Measurements from ENCODE around the gene WDR82. TPM values are rescaled to one million over a fixed set of nuclear protein-coding genes. Genes with fewer than 3 reads are reported as not detected.

The WDR82 gene
- polyA plus RNA-seq (2012; ENCODE audit: insufficient read depth, insufficient read length), result 86.7 TPM

DNA sequence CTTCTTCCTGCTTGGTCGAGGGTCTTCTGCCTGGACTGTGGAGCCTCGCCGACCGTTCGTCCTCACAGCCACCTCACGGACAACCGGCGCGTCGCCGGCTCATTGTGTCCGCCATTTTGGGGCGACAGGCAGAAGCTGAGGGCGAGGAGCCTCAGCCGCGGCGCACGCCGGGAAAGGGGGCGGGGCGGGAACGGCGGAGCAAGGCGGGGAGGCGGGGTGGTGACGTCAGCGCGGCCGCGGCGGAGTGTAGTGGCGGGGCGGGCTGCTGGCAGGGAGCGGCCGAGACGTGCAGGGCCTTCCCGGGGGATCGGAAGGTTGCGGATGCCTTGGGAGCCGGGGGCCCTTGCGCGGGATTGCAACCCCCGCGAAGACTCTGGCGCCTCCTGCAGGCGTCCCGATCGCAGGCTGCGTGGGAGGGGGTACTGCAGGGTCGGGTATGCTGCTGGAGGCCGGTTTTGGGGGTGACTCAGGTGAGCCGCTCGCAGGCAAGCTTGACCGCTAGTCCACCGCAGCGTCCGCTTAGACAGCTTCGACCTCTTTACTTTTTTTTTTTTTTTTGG, at the start of gene WDR82:
Gene WDR82 (minus strand): TSS at position 140 of the 560 bp plus-strand sequence. CDS start 288 bp downstream, outside the sequence.
- H3K4me3 ChIP-seq (ENCODE audit: low read length), result peak within 1 kb of the TSS; percentile 94
- peak; percentile 84 for DNase-seq (ENCODE audit: low read depth, low spot score)

DNA sequence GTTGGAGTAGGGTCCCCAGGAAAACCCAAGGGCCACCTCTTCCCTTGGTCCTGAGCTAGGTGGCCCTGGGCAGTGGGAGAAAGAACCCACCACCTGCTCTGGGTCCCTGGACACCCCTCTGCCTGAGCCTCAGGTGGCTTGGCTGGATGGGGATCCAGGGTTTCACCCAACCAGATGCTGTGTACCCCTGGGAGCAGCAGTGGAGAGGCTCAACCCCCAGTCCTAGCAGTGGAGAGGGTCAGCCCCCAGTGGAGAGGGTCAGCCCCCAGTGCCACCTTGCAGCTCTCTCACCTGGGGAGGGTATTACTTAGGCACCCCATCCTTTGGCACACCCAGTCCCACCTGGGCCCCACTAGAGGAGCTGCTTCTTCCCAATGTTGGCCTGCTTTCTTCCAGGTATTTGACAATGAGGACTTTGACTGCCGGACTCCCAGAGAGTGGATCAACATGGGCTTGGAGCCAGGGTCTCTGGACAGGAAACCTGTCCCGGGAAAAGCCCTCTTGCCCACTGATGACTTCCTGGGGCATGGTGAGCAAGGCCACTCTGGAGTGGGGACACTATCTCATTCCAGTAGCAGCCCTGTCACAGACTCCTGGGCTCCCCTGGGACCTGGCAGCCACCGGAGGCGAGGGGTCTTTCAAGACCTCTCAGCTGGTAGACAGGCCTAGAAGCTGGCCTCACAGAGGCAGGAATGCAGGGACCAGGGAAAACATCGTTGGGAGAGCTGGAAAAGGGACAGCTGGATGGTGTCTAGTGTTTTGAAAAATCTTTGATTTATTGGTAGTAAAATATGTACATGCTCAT, 49.2 kb upstream of the WDR82 start:
- no peak overlapping the region for H3K4me3 ChIP-seq (ENCODE audit: low read length)
- no peak for DNase-seq (ENCODE audit: low read depth, low spot score)

DNA sequence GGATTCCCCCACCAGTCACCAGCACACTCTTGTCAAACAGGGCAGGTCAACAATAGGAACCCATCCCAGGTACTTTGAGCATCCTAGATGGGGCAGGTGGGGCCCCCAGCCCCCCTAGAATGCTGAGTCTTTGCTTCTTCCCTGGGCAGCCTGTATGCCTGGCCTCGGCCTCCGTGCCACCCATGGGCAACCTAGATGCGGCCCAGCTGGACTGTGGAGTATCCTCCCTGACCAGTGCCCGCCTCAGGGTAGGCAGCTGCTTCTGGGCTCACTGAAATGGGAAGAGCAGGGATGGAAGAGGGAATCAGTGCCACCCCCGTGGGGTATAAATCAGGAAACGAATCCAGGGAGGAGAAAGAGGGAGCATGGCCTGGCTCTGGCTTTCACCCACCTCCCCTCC, 48.5 kb upstream of the WDR82 start:
- DNase-seq (ENCODE audit: low read depth, low spot score), result no peak
- no peak overlapping the region for H3K4me3 ChIP-seq (ENCODE audit: low read length)

DNA sequence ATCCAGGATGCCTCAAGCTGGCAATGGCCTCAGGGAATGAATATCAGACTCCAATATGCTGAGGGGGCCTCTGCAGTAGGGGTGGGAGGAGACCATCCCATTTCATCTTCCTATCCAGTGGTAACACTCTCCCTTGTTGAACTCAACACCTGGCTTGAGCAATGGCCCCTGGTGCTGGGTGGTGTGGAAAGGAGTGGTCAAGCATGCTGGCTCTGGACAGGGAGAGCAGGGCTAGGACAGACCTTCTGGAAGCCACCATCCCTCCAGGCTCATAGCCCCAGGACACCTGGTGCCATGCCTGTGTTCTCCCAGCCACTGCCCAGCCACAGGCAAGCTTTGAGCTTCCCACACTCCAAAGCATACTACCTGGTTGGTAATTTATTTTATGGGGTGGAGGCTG, 47.2 kb upstream of the WDR82 start:
- H3K4me3 ChIP-seq (ENCODE audit: low read length), result no peak overlapping the region
- no peak for DNase-seq (ENCODE audit: low read depth, low spot score)

DNA sequence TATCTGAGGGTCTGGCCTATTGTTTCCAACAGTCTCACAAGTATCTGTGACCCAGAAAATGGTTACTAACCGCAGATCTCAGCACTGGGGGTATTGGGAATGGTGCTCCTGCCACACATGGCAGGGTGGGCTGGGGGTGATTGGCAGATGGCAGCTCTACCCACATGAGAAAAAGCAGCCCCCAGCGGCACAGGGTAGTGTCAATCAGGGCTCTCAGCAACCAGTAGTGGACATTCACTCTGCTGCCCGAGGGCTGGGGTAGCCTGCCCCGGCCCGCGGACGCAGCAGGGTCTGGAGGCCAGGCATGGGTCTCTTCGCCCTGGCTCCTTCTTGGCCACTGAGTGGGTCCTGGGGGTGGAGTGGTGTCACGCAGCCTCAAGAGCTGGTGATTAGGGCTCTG, 46.2 kb upstream of the WDR82 start:
- H3K4me3 ChIP-seq (ENCODE audit: low read length), result no peak overlapping the region
- DNase-seq (ENCODE audit: low read depth, low spot score), result no peak

GRCh38 chr3:52323526-52324295, 45.3 kb upstream of the WDR82 start:
- no peak overlapping the region for H3K4me3 ChIP-seq (ENCODE audit: low read length)
- no peak for DNase-seq (ENCODE audit: low read depth, low spot score)

- DNase-seq (ENCODE audit: low read depth, low spot score), result no peak
- H3K4me3 ChIP-seq (ENCODE audit: low read length), result no peak overlapping the region
These were observed 44.0 kb upstream of the WDR82 start for GRCh38 chr3:52322466-52322865.

GRCh38 chr3:52321481-52321880, 43.0 kb upstream of the WDR82 start:
- no peak overlapping the region for H3K4me3 ChIP-seq (ENCODE audit: low read length)
- no peak for DNase-seq (ENCODE audit: low read depth, low spot score)

DNA sequence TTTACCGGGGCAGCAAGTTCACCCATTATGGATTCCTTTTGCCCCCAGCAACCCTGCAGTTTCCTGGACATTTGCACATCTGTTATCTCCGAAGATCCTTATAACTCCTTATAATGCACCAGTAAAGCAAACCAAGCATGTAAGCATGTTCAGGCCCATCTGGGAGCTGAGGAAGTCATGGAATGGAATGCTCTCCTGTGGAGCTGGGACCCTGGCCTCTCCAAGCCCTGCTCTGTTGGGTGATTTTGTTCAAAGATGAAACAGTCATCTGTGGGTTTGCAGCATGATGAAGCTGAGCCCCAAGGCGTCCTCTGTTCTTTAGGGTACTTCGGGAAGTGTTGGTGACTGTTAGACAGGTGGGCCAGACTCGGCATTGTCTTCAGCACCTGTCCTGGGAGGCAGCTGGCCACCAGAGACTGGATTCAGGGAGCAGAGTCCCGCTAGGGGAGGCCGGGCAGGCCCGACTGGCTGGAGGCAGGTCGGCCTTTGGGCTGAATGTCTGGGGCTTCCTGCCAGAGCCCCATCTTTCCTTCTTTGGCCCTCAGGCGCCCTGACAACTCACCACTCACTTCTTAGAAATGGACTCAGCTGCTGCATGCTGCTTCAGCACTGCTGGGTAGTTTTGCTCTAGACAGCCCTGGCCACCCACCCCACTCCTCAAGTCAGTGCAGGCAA, 41.6 kb upstream of the WDR82 start:
- no peak for DNase-seq (ENCODE audit: low read depth, low spot score)
- no peak overlapping the region for H3K4me3 ChIP-seq (ENCODE audit: low read length)

GRCh38 chr3:52318186-52318816, 39.9 kb upstream of the WDR82 start:
- DNase-seq (ENCODE audit: low read depth, low spot score), result no peak
- H3K4me3 ChIP-seq (ENCODE audit: low read length), result no peak overlapping the region

DNA sequence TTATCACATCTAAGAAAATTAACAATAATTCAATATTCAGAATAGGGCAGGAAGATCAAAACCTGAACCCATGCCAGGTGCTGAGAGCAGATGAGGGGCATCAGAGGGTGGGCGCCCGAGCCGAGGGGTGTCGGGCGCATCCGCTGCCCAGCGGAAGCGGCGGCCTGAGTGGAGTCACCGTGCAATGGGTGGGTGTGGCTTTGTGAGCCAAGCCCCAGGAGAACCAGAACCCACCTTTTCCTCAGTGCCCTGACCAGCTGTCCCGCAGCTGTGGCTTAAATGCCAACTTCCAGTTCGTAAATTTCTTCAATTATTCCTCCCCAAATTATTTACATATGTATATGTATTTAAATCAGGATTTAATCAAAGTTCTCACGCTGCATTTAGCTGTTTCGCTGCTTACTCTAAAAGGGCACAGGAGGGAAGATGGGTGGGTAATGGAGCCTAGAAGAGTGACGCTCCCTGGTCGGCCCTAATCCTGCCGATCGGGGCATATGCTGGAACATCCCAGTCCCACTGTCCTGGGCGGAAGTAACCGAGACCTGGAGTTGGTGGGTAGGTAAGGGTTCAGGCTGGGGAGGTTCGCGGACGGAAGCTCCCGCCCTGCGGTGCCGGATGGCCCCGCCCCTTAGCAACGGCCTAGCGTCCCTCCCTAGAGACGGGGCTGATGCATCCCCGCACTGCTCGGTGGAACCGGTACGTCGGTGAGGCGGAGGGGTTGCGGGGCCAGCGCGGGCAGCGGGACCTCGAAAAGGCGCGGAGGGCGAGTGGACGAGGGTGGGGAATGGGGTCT, 39.0 kb upstream of the WDR82 start:
- no peak overlapping the region for H3K4me3 ChIP-seq (ENCODE audit: low read length)
- peak; percentile 27 for DNase-seq (ENCODE audit: low read depth, low spot score)

- no peak within 1 kb of the TSS for H3K4me3 ChIP-seq (ENCODE audit: low read length)
- no peak for DNase-seq (ENCODE audit: low read depth, low spot score)
These were observed 37.7 kb upstream of the WDR82 start, which contains the start of gene DNAH1 for GRCh38 chr3:52315977-52316764. TSS of gene DNAH1 (plus strand) at chr3:52316319. CDS start at chr3:52322443, 6,124 bp downstream.

GRCh38 chr3:52315006-52315405, 36.6 kb upstream of the WDR82 start:
- H3K4me3 ChIP-seq (ENCODE audit: low read length), result no peak overlapping the region
- DNase-seq (ENCODE audit: low read depth, low spot score), result no peak

DNA sequence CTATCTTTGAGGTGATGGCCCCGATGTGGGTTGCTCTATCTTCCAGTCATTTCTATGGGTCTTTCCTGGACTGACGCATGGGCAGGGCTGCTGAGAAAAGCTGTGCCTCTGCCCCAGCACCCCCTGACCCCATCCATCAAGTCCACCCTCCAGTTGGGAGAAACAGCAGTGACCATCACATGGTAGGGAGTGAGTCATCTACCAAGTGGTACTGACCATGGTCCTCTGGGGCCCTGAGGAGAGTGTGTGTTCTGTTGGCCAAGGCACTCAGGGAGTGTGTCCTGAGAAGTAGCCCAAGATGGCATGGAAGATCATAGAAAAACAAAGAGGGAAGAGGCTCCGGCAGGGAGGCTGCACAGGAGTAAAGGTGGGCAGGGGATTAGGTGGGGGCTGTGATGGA, 36.0 kb upstream of the WDR82 start:
- no peak overlapping the region for H3K4me3 ChIP-seq (ENCODE audit: low read length)
- DNase-seq (ENCODE audit: low read depth, low spot score), result no peak

DNA sequence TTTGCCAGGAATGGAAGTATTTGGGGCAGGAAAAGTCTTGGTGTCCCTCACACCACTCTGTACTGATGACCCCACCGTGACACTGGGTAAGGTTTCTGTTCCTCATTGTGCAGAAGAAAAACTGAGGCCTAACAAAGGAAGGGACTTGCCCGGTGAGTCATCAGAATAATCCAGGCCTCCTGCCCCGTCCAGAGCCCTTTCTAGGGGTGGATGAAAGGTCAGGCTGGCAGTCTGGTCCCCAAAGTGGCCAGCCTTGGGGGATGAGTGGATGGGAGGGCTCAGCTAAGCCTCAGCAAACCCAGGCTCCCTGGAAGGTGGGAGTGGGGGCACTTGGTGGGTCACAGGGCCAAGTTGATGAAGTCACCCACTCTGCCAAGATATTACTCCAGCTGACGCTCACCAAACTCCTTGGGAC, 35.3 kb upstream of the WDR82 start:
- DNase-seq (ENCODE audit: low read depth, low spot score), result no peak
- H3K4me3 ChIP-seq (ENCODE audit: low read length), result no peak overlapping the region

DNA sequence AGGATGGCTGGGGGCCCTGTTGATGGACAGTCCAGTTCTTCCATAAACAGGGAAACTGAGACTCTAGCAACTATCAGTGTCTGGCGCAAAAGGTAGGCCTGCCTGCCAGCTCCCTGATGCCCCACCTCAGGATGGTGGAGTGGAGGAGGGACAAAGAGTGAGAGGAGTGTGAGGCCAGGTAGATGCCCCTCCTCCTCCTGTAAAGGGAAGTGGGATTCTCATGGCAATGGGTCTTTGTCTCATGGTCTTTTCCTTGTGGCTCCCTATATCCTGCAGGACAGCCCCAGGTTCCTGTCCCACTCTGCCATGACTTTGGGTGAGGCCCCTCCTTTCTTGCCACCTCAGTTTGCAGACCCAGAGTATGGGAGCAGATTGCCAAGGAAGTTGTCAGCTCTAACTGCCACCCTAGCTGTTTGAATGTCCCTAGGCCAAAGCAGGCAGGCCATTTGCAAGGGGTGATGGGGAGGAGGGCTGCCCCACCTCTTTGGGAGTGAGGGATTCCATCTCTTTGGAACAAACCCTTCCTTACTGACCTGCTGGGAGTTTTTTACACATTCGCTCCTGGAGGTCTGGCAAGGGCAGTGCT, 34.8 kb upstream of the WDR82 start:
- DNase-seq (ENCODE audit: low read depth, low spot score), result no peak
- H3K4me3 ChIP-seq (ENCODE audit: low read length), result no peak overlapping the region

DNA sequence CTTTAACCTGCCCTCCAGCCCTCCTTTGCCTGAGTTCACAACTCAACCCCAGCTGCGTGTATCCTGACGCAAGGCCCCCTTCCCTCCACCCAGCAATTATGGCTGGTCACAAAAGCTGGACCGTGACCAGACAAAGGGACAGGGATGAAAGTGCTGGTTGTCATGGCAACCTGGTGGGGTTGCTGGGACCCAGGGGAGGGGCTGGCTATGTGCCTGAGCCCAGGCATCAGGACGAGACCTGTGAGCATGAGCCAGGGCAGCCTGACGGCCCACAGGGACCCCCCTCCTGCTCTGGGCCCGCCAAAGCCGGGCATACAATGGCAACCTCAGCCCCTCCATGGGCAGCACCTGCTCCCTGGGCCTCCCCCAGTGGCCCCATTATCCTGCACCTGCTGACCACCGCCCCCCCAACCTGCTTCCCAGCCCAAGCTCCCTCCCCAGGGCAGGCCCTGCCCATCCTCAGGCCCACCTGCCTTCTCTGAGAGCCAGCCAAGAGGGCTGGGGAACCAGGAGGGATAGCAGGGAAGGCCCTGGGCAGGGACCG, 33.2 kb upstream of the WDR82 start:
- DNase-seq (ENCODE audit: low read depth, low spot score), result no peak
- H3K4me3 ChIP-seq (ENCODE audit: low read length), result no peak overlapping the region

Data from Jurkat, Clone E6-1 (cell line).